ENCODE results near the gene TNIP3.

TNIP3 gene

GRCh38 chr4:121138039-121138825 is 25.9 kb downstream of the TNIP3 start:
- no peak for DNase-seq (ENCODE audit: low read depth)

- DNase-seq (ENCODE audit: low read depth) = no peak
These were observed 33.8 kb downstream of the TNIP3 start for GRCh38 chr4:121130326-121130660.

- no peak for DNase-seq (ENCODE audit: low read depth)
These were observed 34.4 kb downstream of the TNIP3 start for GRCh38 chr4:121129606-121130325.

GRCh38 chr4:121127100-121127499 is 37.0 kb downstream of the TNIP3 start:
- no peak for DNase-seq (ENCODE audit: low read depth)

GRCh38 chr4:121126449-121127006 is 37.6 kb downstream of the TNIP3 start:
- no peak for DNase-seq (ENCODE audit: low read depth)

GRCh38 chr4:121125498-121125885 is 38.6 kb downstream of the TNIP3 start:
- DNase-seq (ENCODE audit: low read depth) = no peak

- DNase-seq (ENCODE audit: low read depth) = no peak
These were observed 41.5 kb downstream of the TNIP3 start for GRCh38 chr4:121122661-121123060.

GRCh38 chr4:121119715-121120114 is 44.4 kb downstream of the TNIP3 start:
- no peak for DNase-seq (ENCODE audit: low read depth)

GRCh38 chr4:121118344-121118743 is 45.8 kb downstream of the TNIP3 start:
- no peak for DNase-seq (ENCODE audit: low read depth)

GRCh38 chr4:121114756-121115155 is 49.4 kb downstream of the TNIP3 start:
- DNase-seq (ENCODE audit: low read depth) = no peak

- no peak for DNase-seq (ENCODE audit: low read depth)
These were observed 51.6 kb downstream of the TNIP3 start for GRCh38 chr4:121112530-121112929.

- DNase-seq (ENCODE audit: low read depth) = no peak
These were observed 55.6 kb downstream of the TNIP3 start for GRCh38 chr4:121108557-121108956.

GRCh38 chr4:121107507-121107906 is 56.6 kb downstream of the TNIP3 start:
- DNase-seq (ENCODE audit: low read depth) = no peak

GRCh38 chr4:121100093-121100775 is 63.9 kb downstream of the TNIP3 start:
- no peak for DNase-seq (ENCODE audit: low read depth)

GRCh38 chr4:121098266-121098665 is 65.9 kb downstream of the TNIP3 start:
- peak; percentile 25 for DNase-seq (ENCODE audit: low read depth)

- no peak for DNase-seq (ENCODE audit: low read depth)
These were observed 67.5 kb downstream of the TNIP3 start for GRCh38 chr4:121096629-121097028.

GRCh38 chr4:121096191-121096590 is 67.9 kb downstream of the TNIP3 start:
- DNase-seq (ENCODE audit: low read depth) = no peak

- no peak for DNase-seq (ENCODE audit: low read depth)
These were observed 69.7 kb downstream of the TNIP3 start for GRCh38 chr4:121094297-121094966.

GRCh38 chr4:121093261-121093660 is 70.9 kb downstream of the TNIP3 start:
- no peak for DNase-seq (ENCODE audit: low read depth)

GRCh38 chr4:121091941-121092340 is 72.2 kb downstream of the TNIP3 start:
- DNase-seq (ENCODE audit: low read depth) = no peak

- no peak for DNase-seq (ENCODE audit: low read depth)
These were observed 75.3 kb downstream of the TNIP3 start for GRCh38 chr4:121088867-121089266.
